AG08395 (cell line): ENCODE data around the gene FAM9C.

Experiments used
- DNase-seq: peaks from one replicate; pipeline ENCODE4 v3.0.0; 2012; ENCODE audit warnings: mixed read lengths, low spot score

FAM9C gene

DNA sequence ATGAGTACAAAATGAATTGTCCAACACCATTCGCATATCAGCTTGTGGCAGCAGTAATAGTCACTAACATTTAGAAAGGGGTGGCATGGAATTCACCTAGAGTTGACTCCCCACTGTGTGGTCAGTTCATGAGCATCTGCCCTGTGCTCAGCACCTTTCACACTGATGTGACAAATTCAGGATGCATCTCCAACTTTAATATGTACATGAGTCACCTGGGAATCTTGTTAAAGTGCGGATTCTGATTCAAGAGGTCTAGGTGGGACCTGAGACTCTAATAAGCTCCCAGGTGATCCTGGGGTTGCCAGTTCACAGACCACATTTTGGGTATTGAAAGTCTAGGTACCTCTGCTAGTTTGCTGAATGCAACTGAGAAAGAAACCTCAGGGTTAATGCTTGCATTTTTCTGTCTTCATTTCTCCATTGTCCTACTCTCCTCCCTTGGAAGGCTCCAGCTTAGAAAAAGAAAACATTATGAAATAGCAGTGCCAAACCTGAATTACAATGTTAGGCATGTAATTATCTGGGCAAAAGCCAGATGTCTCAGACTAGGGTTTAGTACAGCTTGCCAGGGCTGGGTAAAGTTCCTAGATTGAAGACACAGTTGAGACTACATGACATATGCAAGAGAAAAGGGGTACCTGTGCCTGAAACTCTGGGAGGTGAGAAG lies 36.8 kb downstream of the FAM9C start:
- peak; percentile 62 for DNase-seq

DNA sequence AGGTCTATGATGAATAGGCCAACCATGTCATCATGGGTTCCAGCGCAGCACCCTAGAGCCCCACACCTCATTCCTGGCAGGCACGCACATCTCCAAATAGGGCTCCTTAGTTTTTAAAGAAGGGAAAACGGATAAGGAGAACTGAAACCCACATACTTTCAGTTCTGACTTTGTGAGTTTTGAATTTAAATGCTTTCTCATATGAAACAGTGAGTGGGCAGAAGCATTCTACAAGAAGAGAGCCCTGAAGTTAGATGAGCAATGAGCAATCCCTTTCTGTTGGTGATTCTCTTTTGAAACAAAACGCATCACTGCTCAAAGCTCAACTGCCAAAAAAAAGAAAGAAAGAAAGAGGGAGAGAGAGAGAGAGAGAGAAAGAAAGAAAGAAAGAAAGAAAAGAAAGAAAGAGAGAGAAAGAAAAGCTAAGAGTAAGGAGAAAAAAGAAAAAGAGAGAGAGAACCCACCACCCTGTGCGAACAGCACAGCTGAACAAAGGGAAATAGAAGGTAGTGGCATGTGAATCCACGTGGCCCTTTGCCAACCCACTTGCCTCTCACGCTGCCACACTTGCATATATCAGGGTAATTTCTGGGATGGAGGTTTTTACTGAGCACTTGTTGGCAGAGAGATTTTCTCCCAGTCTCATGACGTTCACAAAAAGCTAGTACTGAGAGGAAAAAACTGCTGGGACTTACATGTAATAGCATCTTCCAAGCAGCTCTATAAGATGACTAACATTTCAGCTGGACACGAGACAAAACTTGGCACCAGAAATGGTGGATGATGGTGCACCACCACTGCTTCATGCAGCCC lies 38.6 kb downstream of the FAM9C start:
- DNase-seq: no peak

DNA sequence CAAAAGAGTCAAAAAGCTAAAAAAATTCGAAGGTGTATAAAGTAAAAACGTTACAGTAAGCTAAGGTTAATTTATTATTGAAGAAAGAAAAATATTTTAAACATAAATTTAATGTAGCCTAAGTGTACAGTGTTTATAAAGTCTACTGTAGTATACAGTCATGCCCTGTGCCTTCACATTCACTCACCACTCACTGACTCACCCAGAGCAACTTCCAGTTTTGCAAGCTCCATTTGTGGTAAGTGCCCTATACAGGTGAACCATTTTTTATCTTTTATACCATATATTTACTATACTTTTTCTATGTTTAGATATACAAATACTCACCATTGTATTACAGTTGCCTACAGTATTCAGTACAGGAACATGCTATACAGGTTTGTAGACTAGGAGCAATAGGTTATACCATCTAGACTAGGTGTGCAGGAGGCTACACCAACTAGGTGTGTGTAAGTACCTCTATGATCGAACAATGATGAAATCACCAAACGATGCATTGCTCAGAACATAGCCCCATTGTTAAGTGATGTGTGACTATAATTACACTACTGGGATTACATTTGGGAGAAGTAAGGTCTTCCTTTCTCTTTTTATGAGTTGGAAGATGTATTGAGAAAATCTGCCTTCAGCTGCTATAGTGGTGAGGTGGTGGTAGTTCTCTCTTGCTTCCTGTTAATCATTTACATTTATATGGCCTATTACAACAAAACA lies 42.3 kb downstream of the FAM9C start:
- DNase-seq: no peak

DNA sequence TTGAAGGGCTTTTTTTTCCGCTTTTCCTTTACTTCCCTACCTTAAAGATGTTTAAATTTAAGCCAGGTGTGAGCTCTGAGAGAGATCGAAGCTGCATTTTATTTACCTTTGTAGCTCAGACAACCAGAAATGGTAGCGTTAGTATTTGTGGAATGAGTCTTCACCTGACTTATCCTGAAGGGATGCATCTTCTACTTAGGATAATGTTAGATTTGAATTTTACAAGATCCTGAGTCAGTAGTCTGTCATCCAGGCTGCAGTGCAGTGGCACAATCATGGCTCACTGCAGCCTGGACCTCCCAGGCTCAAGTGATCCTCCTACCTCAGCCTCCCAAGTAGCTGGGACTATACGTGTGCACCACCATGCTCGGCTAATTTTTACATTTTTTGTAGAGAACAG lies 43.3 kb downstream of the FAM9C start:
- DNase-seq: no peak

DNA sequence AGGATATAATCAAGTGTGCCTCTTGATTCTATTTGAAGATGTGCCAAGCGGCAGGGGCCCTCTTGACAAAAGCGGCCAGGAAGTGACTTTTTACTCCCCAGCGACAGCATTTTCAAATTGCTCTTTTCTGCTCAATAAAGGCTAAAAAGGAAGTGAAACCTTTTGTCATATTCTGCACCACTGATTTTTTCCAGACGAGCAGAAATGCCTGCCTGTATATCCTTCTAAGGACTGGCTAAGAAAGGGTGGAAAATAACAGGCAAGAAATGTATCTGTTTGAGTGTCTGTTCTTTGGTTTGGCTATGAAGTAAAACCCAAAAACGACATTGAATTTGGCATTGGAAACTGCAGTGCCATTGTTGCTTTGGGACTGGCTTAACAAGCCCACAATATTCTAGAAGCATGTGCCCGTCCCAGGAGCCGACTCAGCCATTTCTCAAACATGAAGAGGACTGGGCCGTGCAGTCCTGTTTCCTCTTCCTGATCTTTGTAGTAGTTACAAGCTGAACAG lies 44.1 kb downstream of the FAM9C start:
- DNase-seq: no peak

DNA sequence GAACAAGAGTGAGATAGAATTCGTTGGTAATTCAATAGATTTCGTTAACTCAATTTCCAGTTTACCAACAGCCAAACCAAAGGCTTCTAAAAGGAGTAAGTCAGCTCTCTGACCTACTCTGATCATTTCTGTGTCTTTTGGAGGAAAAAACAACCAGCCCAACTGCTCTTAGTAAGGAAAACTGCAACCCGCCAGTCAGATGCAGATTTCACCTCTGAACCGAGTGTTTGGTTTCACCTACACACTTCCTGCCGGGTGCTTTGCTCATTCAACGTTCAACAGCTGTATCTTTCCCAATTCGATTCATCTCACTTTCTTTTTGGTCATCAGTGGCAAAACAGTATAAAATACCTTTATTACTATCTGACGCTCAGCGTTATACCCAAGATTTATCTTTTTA lies 45.0 kb downstream of the FAM9C start:
- DNase-seq: no peak

DNA sequence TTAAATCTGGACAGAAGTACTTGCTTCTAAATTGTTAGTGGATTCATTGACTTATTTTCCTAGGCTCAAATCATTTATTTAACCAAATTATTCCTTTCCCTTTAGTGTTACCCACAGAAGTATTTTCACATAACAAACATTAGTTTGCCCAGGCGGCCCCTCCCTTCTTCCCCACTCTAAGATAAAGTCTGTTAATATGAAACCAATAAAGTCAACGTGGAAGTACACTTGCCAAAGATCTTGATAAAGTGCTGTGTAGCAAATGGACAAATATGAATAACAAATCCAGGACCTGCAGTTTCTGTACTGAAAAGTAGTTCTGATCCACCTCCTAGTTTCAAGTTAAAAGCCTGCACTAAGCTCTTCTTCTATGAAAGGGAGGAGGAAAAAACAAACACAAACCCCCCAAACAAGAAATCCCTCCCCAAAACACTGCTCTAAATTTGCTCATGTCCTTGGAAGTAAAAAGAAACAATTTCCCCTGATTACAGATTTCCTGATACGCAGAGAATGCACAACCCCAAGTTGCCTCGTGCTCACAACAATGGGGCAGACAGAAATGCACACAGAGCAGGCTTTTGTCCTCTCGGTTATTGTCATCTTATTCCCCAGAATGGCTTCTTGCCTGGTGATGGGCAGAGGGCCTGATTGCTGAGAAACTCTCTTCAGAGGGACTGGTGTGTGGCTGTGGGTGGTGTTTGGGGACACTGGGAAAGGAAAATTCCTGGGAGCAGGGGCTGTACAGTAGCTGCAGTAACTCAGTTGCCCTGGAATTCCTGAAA lies 46.3 kb downstream of the FAM9C start:
- DNase-seq: no peak

DNA sequence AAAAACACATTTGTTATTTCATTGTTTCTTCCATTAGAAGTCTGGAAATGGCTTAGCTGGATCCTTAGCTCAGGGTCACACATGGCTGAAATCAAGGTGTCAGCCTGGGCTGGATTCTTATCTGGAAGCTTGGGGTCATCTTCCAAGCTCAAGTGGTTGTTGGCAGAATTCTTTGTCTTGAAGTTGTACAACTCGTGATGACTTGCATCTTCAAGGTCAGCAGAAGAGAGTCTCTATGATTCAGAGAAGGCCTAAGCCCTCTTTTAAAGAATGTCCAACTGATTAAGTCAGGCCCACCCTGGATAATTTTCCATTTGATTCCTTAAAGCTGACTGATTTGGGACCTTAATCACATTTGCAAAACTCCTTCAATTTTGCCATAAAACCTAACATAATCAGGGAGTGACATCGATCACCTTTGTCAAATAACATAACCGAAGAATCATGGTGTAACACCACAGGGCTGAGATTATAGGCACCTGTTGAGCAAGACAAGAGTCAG lies 47.4 kb downstream of the FAM9C start:
- no peak for DNase-seq

DNA sequence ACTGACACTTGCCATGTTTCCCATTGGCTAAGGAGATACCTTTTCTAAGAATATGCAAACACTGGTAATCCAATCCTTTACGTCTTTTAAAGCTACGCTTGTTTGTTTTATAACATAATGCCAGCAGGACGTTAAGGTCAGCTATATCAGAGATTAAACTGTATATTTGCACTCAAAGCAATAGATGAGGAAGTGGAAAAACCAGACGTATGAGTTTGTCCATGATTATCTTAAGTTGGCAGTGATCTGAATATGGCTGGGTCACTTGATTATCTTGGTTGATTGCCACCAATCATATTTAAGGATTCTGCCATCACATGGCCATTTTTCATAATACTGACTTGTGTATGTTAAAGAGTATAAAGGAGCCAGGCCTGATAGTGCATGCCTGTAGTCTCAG lies 50.1 kb downstream of the FAM9C start:
- DNase-seq: no peak

DNA sequence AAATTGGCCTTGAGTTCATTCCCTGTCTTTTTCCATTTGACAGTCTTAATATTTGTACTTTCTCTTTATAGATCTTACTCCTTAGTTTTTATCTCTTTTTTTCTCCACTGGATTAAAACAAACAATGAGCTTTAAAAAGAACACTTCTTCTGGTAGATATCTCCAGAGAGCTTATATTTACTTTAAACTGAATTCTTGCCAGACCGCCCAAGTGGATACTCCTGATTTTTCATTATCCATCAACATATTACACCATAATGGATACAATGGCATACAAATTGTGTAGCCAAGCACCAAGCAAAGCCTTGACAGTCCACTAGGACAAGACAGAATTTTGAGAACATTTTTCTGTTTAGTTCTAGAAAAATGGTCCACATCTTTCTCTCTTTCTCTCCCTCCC lies 50.6 kb downstream of the FAM9C start:
- no peak for DNase-seq

DNA sequence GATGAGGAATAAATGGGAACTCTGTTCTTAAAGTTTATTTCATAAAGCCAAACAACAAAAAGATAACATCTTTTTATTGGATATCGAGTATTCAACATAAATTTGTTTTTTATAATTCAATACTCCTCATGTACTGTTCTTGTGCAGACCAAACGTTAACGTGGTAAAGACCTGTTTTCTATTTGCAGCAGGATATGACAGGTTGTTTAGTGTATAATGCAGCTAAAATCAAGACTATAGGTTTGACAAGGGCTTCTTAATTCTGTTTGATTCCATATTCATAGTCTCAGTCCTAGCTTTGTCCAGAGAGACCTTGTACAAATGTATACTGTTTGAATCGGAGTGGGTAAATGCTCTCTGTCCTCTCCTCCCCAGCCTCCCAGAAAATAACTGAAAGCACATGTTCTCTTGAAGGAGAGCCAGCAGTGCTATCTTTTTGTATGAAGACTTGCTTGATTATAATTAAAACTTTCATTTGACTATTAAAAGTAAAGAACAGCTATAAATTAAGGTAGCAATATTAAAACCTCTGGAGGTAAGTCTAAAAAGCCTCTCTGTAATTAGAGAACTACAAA lies 51.8 kb downstream of the FAM9C start:
- DNase-seq: no peak

DNA sequence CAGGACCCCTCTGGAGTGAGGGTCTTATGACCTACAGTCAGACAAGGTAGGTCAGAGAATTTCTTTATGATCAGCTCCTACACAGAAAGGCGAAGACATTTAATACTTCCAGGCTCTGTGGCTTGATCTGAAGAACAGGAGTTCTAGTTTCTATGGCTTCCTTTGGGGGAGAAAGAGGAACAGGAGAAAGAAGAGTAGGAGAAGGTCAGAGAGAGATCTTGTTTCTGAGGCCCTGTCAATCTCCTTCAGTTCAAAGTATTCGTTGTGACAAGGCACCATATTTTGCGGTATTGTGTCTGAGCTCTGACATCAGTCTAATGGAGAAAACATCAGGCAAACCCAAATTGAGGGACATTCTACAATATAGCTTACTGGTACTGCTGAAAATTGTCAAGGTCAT lies 52.8 kb downstream of the FAM9C start:
- no peak for DNase-seq

DNA sequence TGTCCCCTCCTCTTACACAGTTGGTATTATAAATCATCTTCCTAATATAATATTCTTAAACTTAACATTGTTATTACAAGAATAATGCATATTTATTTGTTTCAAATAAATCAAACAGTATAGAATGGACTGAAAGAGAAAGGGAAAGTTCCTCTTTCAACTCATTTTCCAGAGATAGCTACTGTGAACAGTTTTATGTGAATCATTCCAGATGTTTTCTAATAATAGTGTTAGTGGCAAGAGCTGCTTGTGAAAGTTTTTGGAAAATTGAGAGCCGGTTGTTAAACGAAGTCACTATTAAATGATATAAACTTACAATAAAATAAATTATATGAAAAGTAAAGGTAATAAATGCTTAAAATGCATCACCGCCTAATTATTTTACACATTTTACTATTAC lies 55.0 kb downstream of the FAM9C start:
- DNase-seq: no peak

DNA sequence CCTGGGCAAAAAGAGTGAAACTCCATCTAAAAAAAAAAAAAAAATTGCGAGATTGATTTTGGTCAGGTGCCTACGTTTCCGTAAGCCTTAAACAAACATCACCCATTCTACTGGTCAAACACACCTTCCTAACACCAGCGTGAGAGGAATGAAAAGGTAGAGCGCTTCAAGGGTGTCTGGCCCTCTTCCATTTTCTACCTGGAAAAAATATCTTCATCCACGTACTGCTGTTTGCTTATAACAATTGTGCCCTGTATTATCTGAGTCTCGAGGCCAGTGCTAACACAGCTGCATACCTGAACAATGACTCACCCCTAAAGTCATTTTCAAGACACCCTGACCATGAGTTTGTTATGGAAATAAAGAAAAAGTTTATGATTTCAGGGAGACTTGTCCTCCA lies 55.6 kb downstream of the FAM9C start:
- DNase-seq: peak; percentile 64

DNA sequence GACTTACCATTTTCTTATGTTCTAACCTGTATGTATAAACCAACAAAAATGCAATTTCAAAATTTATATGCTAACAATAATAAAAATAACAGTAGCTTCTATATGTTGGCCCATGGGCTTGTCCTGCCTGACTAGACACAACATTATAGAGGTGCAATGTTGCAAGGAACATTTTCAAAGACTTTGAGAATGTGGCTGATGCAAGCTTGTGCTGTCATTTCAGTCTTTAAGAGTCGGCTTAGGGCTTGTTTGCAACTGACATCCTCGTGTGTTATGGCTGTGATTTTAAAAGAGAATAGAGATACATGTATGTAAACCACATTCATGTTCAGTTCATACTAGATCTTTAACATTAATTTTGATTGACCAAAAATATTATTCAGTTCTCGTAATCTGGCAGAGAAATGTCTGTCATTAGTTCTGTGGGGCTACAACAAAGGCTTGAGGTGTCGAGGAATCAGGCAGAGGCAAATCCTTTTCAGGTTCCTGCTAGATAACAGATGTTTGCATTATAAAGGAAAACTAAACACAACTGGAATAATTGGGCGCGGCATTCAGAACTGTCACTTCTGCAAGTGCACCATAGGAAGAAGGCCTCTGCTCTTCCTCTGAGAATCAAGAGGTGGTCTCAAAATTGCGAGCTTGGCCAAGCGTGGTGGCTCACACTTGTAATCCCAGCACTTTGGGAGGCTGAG lies 56.4 kb downstream of the FAM9C start:
- DNase-seq: no peak

DNA sequence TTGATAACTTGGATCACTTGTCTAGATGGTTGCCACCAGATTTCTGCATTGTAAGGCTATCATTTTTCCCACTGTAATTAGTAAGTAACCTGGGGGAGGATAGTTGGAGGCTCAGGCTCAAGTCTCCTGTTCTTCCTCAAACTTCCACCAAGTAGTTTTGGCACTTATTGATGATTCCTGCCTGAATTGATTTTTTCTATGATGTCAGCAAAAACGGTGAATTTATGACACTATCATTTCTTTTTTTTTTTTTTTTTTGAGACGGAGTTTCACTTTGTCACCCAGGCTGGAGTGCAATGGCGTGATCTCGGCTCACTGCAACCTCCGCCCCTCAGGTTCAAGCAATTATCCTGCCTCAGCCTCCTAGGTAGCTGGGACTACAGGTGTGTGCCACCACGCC lies 57.1 kb downstream of the FAM9C start:
- DNase-seq: no peak

DNA sequence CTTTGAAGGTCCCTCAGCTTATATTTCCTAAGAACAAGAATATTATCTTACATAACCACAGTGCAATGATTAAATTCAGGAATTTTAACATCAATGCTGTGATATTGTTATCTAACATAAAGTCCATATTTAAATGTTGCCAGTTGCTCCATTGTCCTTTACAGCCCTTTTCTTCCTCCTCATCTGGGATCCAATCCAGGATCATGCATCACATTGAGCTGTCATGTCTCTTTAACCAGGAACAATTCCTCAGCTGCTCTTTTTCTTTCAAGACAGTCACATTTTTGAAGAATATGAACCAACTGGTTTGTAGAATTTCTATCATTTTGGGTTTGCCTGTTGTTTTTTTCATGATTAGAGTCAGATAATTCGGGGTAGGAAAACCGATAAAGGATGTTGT lies 57.5 kb downstream of the FAM9C start:
- DNase-seq: no peak

DNA sequence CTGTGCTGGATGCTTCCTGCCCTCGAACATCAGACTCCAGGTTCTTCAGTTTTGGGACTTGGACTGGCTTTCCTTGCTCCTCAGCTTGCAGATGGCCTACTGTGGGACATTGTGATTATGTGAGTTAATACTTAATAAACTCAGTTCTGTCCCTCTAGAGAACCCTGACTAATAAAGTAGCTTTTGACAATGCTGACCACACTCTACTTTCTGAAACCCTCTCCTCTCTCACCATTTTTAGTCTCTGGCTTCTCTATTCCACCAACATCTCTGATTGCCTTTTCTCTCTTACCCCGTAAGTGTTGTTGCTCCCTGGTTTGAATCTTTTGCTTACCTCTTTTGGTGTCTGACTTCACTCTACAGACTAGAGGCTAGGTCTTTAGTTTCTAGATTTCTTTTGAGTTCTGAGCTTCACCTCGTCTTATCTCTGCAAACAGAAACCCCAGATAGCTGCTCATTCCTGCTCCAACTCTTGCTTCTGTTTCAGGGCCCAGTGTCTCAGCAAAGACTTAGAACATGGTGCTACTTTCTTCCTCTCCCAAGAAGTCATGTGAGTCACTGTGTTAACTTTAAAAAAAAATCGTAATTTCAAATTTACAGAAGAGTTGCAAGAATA lies 58.1 kb downstream of the FAM9C start:
- DNase-seq: no peak
